HepG2 (cell line): Measurements from ENCODE around the gene LRRC8E. TPM values are rescaled to one million over a fixed set of nuclear protein-coding genes. Genes with fewer than 3 reads are reported as not detected.

Experiments
- ARID4A ChIP-seq: sonication (generic); formaldehyde crosslinking; IDR thresholded peaks from 2 replicates; pipeline ENCODE4 v1.5.0; 2020; ENCODE audit warnings: mild to moderate bottlenecking, missing genetic modification reagents, borderline replicate concordance
- CTCF ChIP-seq: sonication (generic); formaldehyde crosslinking; IDR thresholded peaks from 2 replicates; pipeline ENCODE4 v1.5.0; 2020; ENCODE audit warnings: mild to moderate bottlenecking, missing genetic modification reagents, moderate library complexity
- EP300 ChIP-seq, 3 experiments: sonication (generic) in 1 of 3; formaldehyde crosslinking in 1 of 3; IDR thresholded peaks; 2 replicates each; pipeline versions ENCODE4 v1.5.1 to v1.6.1; 2011 to 2020; ENCODE audit warnings: low read depth in 2 of 3, low read length in 2 of 3, borderline replicate concordance in 1 of 3, improper control_type of control experiment in 1 of 3, mild to moderate bottlenecking in 1 of 3, missing genetic modification reagents in 1 of 3, moderate library complexity in 1 of 3
- IRX3 ChIP-seq: sonication (generic); formaldehyde crosslinking; IDR thresholded peaks from 2 replicates; pipeline ENCODE4 v1.8.1; 2023; ENCODE audit warnings: mild to moderate bottlenecking, low read depth, missing genetic modification reagents, borderline replicate concordance
- MATR3 ChIP-seq: sonication (generic); formaldehyde crosslinking; IDR thresholded peaks from 2 replicates; pipeline ENCODE4 v1.4.0; 2020; ENCODE audit warnings: missing genetic modification reagents
- MXD1 ChIP-seq: sonication (generic); formaldehyde crosslinking; IDR thresholded peaks from 2 replicates; pipeline ENCODE4 v1.4.0; 2020; ENCODE audit warnings: mild to moderate bottlenecking, missing genetic modification reagents
- NR2F2 ChIP-seq: IDR thresholded peaks from 2 replicates; pipeline ENCODE4 v1.6.1; 2012; ENCODE audit warnings: low read depth, inconsistent platforms, borderline replicate concordance
- SCMH1 ChIP-seq: sonication (generic); formaldehyde crosslinking; IDR thresholded peaks from 2 replicates; pipeline ENCODE4 v1.9.0; 2021; ENCODE audit warnings: missing genetic modification reagents, mild to moderate bottlenecking, borderline replicate concordance
- TBX3 ChIP-seq: fragments of 450-650 bp; IDR thresholded peaks from 2 replicates; pipeline ENCODE4 v1.6.1; 2017; ENCODE audit warnings: antibody characterized with exemption, mild to moderate bottlenecking, inconsistent platforms, borderline replicate concordance
- ZBTB40 ChIP-seq, 2 experiments: fragments of 450-650 bp in 1 of 2; sonication (generic) in 1 of 2; formaldehyde crosslinking in 1 of 2; IDR thresholded peaks; 2 replicates each; pipeline versions ENCODE4 v1.6.1 to v1.8.0; 2016 to 2022; ENCODE audit warnings: antibody characterized with exemption in 1 of 2, mild to moderate bottlenecking in 1 of 2, missing genetic modification reagents in 1 of 2
- ZNF580 ChIP-seq: IDR thresholded peaks from 2 replicates; pipeline ENCODE4 v1.6.1; 2016; ENCODE audit warnings: low read depth, borderline replicate concordance
- polyA plus RNA-seq, 8 experiments: library from polyadenylated mRNA; depleted of rRNA in 3 of 8; stranded (reverse) in 7 of 8; unstranded in 1 of 8; fragments of >200 nt; fragmentation: Illumina TruSeq in 4 of 8; extraction: Trizol in 4 of 8; gene quantifications; 2 replicates each; pipeline versions ENCODE4 v1.2.1 to v1.2.3, GENCODE V29; 2011 to 2016; ENCODE audit warnings: low read depth in 4 of 8, missing spikeins in 1 of 8, mixed read lengths in 1 of 8; ENCODE audit not compliant: insufficient read depth in 1 of 8
- total RNA-seq, 5 experiments: library from RNA; depleted of rRNA; stranded (reverse); fragments of >200 nt; fragmentation: Illumina TruSeq; extraction: Trizol; gene quantifications; 2 replicates each; pipeline ENCODE4 v1.2.3, GENCODE V29; 2016; ENCODE audit warnings: low read depth in 1 of 5

LRRC8E gene
- total and polyA plus RNA-seq, 2 of the 13 experiments (the other 11 are each of a cell fraction or from before 2014, with no cell fraction given) = 8.0 to 10.3 TPM

GRCh38 chr19:7944177-7944761 is 56.0 kb downstream of the LRRC8E start (continued):
- TF ChIP-seq ZBTB40 (IDR thresholded peaks at IDR 0.05) = no peak
- no peak for TF ChIP-seq ZBTB40 (CRISPR knock-in tag; IDR thresholded peaks at IDR 0.05)
- TF ChIP-seq IRX3 = no peak
- TF ChIP-seq CTCF (CRISPR knock-in tag) = peak; percentile 81
- no peak for TF ChIP-seq NR2F2
- TF ChIP-seq SCMH1 (CRISPR knock-in tag) = no peak
- TF ChIP-seq ZNF580 = no peak
- no peak for TF ChIP-seq EP300 (IDR thresholded peaks at IDR 0.05; ENCODE audit: low read depth in 2 of 2, low read length in 2 of 2)
- TF ChIP-seq EP300 (CRISPR knock-in tag; IDR thresholded peaks at IDR 0.05; ENCODE audit: borderline replicate concordance) = 0 out of 2 replicates have a peak, but pooled peaks have one; percentile 39
- TF ChIP-seq TBX3 = no peak
- no peak for TF ChIP-seq MATR3 (CRISPR knock-in tag)
- TF ChIP-seq MXD1 (CRISPR knock-in tag) = no peak
- no peak for TF ChIP-seq ARID4A (CRISPR knock-in tag)
